ENCODE measurements around the gene SDR39U1.
A peak's percentile ranks its signal among the peaks of the same experiment; 100 is the strongest.

SDR39U1 gene

GRCh38 chr14:24429395-24430142 lies 13.0 kb downstream of the SDR39U1 start, which contains the start of the genes CBLN3 and KHNYN (continued):
- TF ChIP-seq ZNF529 (tag by site-specific recombination; IDR thresholded peaks at IDR 0.05; ENCODE audit: insufficient replicate concordance), result no peak
- no peak for TF ChIP-seq ZNF658 (tag by site-specific recombination; IDR thresholded peaks at IDR 0.05)
- TF ChIP-seq ZNF777 (tag by site-specific recombination; IDR thresholded peaks at IDR 0.05; ENCODE audit: borderline replicate concordance), result no peak
- no peak for TF ChIP-seq ZBTB1 (tag by site-specific recombination; IDR thresholded peaks at IDR 0.05)
- TF ChIP-seq REPIN1 (tag by site-specific recombination; IDR thresholded peaks at IDR 0.05; ENCODE audit: low read depth), result no peak
- TF ChIP-seq HOXA7 (CRISPR knock-in tag; IDR thresholded peaks at IDR 0.05; ENCODE audit: borderline replicate concordance), result no peak
- TF ChIP-seq ZNF510 (tag by site-specific recombination; IDR thresholded peaks at IDR 0.05; ENCODE audit: insufficient replicate concordance), result no peak
- no peak for TF ChIP-seq ZNF645 (tag by site-specific recombination; IDR thresholded peaks at IDR 0.05)
- TF ChIP-seq ZBTB44 (tag by site-specific recombination; IDR thresholded peaks at IDR 0.05), result no peak
- TF ChIP-seq ZNF398 (tag by site-specific recombination; IDR thresholded peaks at IDR 0.05), result peak; percentile 39
- no peak for TF ChIP-seq ZNF23 (tag by site-specific recombination; IDR thresholded peaks at IDR 0.05; ENCODE audit: borderline replicate concordance)
- no peak for TF ChIP-seq ZNF223 (tag by site-specific recombination; IDR thresholded peaks at IDR 0.05)
- no peak for TF ChIP-seq ZNF560 (tag by site-specific recombination; IDR thresholded peaks at IDR 0.05; ENCODE audit: borderline replicate concordance)
- TF ChIP-seq ZNF558 (tag by site-specific recombination; IDR thresholded peaks at IDR 0.05), result no peak
- peak; percentile 80; the same call in 1 of the 2 replicates for TF ChIP-seq ZNF561 (tag by site-specific recombination; IDR thresholded peaks at IDR 0.05; ENCODE audit: borderline replicate concordance)
- TF ChIP-seq BCL11B (tag by site-specific recombination; IDR thresholded peaks at IDR 0.05; ENCODE audit: low read depth), result no peak
- no peak for TF ChIP-seq ZNF785 (tag by site-specific recombination; IDR thresholded peaks at IDR 0.05)
- no peak for TF ChIP-seq ZFP69B (tag by site-specific recombination; IDR thresholded peaks at IDR 0.05)
- no peak for TF ChIP-seq ZNF174 (tag by site-specific recombination; IDR thresholded peaks at IDR 0.05)
- TF ChIP-seq ZNF585B (tag by site-specific recombination; IDR thresholded peaks at IDR 0.05), result no peak
- TF ChIP-seq ZNF24 (tag by site-specific recombination; IDR thresholded peaks at IDR 0.05), result no peak
- no peak for TF ChIP-seq YY2 (tag by site-specific recombination; IDR thresholded peaks at IDR 0.05)
- TF ChIP-seq ZNF211 (tag by site-specific recombination; IDR thresholded peaks at IDR 0.05; ENCODE audit: low read depth), result no peak
- no peak for TF ChIP-seq ZNF175 (tag by site-specific recombination; IDR thresholded peaks at IDR 0.05)
- no peak for TF ChIP-seq ZNF549 (tag by site-specific recombination; IDR thresholded peaks at IDR 0.05)
- no peak for TF ChIP-seq MEIS1 (CRISPR knock-in tag; IDR thresholded peaks at IDR 0.05; ENCODE audit: borderline replicate concordance)
- no peak for TF ChIP-seq ELK4 (IDR thresholded peaks at IDR 0.05; ENCODE audit: borderline replicate concordance, low read depth, low read length)
- TF ChIP-seq SP2 (tag by site-specific recombination; IDR thresholded peaks at IDR 0.05), result peak; percentile 57
- no peak for TF ChIP-seq MYNN (tag by site-specific recombination; IDR thresholded peaks at IDR 0.05; ENCODE audit: borderline replicate concordance)
- TF ChIP-seq ZBTB20 (tag by site-specific recombination; IDR thresholded peaks at IDR 0.05), result peak; percentile 79
- no peak for TF ChIP-seq ZNF544 (tag by site-specific recombination; IDR thresholded peaks at IDR 0.05)
- no peak for TF ChIP-seq SP7 (tag by site-specific recombination; IDR thresholded peaks at IDR 0.05)
- TF ChIP-seq ZNF639 (tag by site-specific recombination; IDR thresholded peaks at IDR 0.05), result no peak
- TF ChIP-seq ZNF184 (tag by site-specific recombination; IDR thresholded peaks at IDR 0.05), result no peak
- no peak for TF ChIP-seq ZNF521 (tag by site-specific recombination; IDR thresholded peaks at IDR 0.05)
